NCI-H526 treated with DMSO at 0.1 percent for 48 hours (cell line): ENCODE measurements around the gene AP3D1.

Experiments used
- DNase-seq: peaks from one replicate; lab custom pipeline; 2025; lab: John Stamatoyannopoulos, UW

The AP3D1 gene

GRCh38 chr19:2181633-2181997, 30.2 kb upstream of the AP3D1 start:
- no peak for DNase-seq

- no peak for DNase-seq
These were observed 29.7 kb upstream of the AP3D1 start for GRCh38 chr19:2180881-2181632.

GRCh38 chr19:2180114-2180513, 28.7 kb upstream of the AP3D1 start:
- DNase-seq, result no peak

GRCh38 chr19:2179095-2179494, 27.7 kb upstream of the AP3D1 start:
- no peak for DNase-seq

GRCh38 chr19:2176337-2176994, 25.1 kb upstream of the AP3D1 start:
- DNase-seq, result no peak

GRCh38 chr19:2175742-2176141, 24.4 kb upstream of the AP3D1 start:
- no peak for DNase-seq

GRCh38 chr19:2173767-2174577, 22.6 kb upstream of the AP3D1 start:
- DNase-seq, result no peak

GRCh38 chr19:2173388-2173766, 22.0 kb upstream of the AP3D1 start:
- DNase-seq, result no peak

GRCh38 chr19:2171349-2172145, 20.2 kb upstream of the AP3D1 start:
- no peak for DNase-seq

GRCh38 chr19:2170987-2171348, 19.6 kb upstream of the AP3D1 start:
- no peak for DNase-seq

- DNase-seq, result no peak
These were observed 18.9 kb upstream of the AP3D1 start for GRCh38 chr19:2170219-2170618.

- DNase-seq, result no peak
These were observed 17.5 kb upstream of the AP3D1 start for GRCh38 chr19:2168619-2169424.

GRCh38 chr19:2167896-2168618, 16.7 kb upstream of the AP3D1 start:
- DNase-seq, result no peak

GRCh38 chr19:2166741-2167738, 15.7 kb upstream of the AP3D1 start:
- no peak for DNase-seq

GRCh38 chr19:2164020-2164998, 12.9 kb upstream of the AP3D1 start:
- DNase-seq, result no peak

- DNase-seq, result no peak
These were observed 9.0 kb upstream of the AP3D1 start for GRCh38 chr19:2160379-2160778.

- DNase-seq, result no peak
These were observed 6.1 kb upstream of the AP3D1 start for GRCh38 chr19:2157452-2157851.

GRCh38 chr19:2154587-2155075, 3.3 kb upstream of the AP3D1 start:
- no peak for DNase-seq
